Stimulated activated naive CD8-positive, alpha-beta T cell treated with anti-CD3 and anti-CD28 coated beads, Interleukin-15, Interleukin-2, amounts not matched to agents 100 U/mL and 50 U/mL, for 24 hours (primary cell): ENCODE results near the gene EOLA1.
A peak's percentile ranks its signal among the peaks of the same experiment; 100 is the strongest.
"Not testable (repeated sequence)": the region's sequence is repeated elsewhere in the genome, so short reads cannot be mapped to it uniquely, and the experiment has no call there.

Experiments
- ATAC-seq: fragments of 150-1000 bp; cut with Tn5 transposase; one replicate; pipeline ENCODE4 v1.10.0; 2021
- DNase-seq: peaks from one replicate; pipeline ENCODE4 v3.0.0; 2021

Gene EOLA1

GRCh38 chrX:149545545-149546543, 5.0 kb downstream of the EOLA1 start:
- ATAC-seq, DNase-seq: not testable (repeated sequence)

- not testable (repeated sequence) for ATAC-seq, DNase-seq
Observed at GRCh38 chrX:149546962-149547361, 6.2 kb downstream of the EOLA1 start.

- DNase-seq, ATAC-seq: not testable (repeated sequence)
Observed at GRCh38 chrX:149547782-149548181, 7.0 kb downstream of the EOLA1 start.

- DNase-seq, ATAC-seq: not testable (repeated sequence)
Observed at GRCh38 chrX:149549701-149550100, 8.9 kb downstream of the EOLA1 start, which contains the start of gene HSFX3. TSS of gene HSFX3 (minus strand) at chrX:149549924. CDS start at chrX:149549852, 72 bp downstream.

GRCh38 chrX:149550454-149550853, 9.6 kb downstream of the EOLA1 start:
- ATAC-seq: peak; percentile 12
- not testable (repeated sequence) for DNase-seq

- not testable (repeated sequence) for DNase-seq
- ATAC-seq: peak; percentile 70
Observed at GRCh38 chrX:149551245-149551938, 10.6 kb downstream of the EOLA1 start.

- peak; percentile 55 for ATAC-seq
- not testable (repeated sequence) for DNase-seq
Observed at GRCh38 chrX:149551939-149552248, 11.1 kb downstream of the EOLA1 start.

GRCh38 chrX:149555251-149555650, 14.4 kb downstream of the EOLA1 start:
- not testable (repeated sequence) for DNase-seq, ATAC-seq

GRCh38 chrX:149563359-149563758, 22.5 kb downstream of the EOLA1 start:
- no peak for ATAC-seq
- no peak for DNase-seq

GRCh38 chrX:149567621-149568417, 27.0 kb downstream of the EOLA1 start:
- DNase-seq (no peak), ATAC-seq (no peak)

- ATAC-seq (no peak), DNase-seq (no peak)
Observed at GRCh38 chrX:149568701-149569296, 28.0 kb downstream of the EOLA1 start.

- ATAC-seq (no peak), DNase-seq (no peak)
Observed at GRCh38 chrX:149569770-149570169, 29.0 kb downstream of the EOLA1 start.

- DNase-seq: no peak
Observed at GRCh38 chrX:149570668-149571067, 29.9 kb downstream of the EOLA1 start.

GRCh38 chrX:149571770-149572169, 31.0 kb downstream of the EOLA1 start:
- DNase-seq: no peak
- no peak for ATAC-seq

More at GRCh38 chrX:149570668-149571067, 29.9 kb downstream of the EOLA1 start:
- ATAC-seq: no peak

- no peak for ATAC-seq
- no peak for DNase-seq
Observed at GRCh38 chrX:149572743-149573142, 31.9 kb downstream of the EOLA1 start.

- peak; percentile 99 for ATAC-seq
- not testable (repeated sequence) for DNase-seq
Observed at GRCh38 chrX:149573456-149573855, 32.6 kb downstream of the EOLA1 start.

- ATAC-seq, DNase-seq: not testable (repeated sequence)
Observed at GRCh38 chrX:149585631-149586030, 44.8 kb downstream of the EOLA1 start.

GRCh38 chrX:149587359-149587758, 46.5 kb downstream of the EOLA1 start, which contains the start of gene MAGEA9B:
TSS of gene MAGEA9B (minus strand) at chrX:149587459. CDS start at chrX:149583179, 4,280 bp downstream.
- DNase-seq, ATAC-seq: not testable (repeated sequence)

- DNase-seq, ATAC-seq: not testable (repeated sequence)
Observed at GRCh38 chrX:149590993-149591392, 50.2 kb downstream of the EOLA1 start.

GRCh38 chrX:149595214-149595613, 54.4 kb downstream of the EOLA1 start, which contains the start of gene HSFX2:
TSS of gene HSFX2 (minus strand) at chrX:149595314. CDS start at chrX:149594700, 614 bp downstream.
- ATAC-seq, DNase-seq: not testable (repeated sequence)

- DNase-seq, ATAC-seq: not testable (repeated sequence)
Observed at GRCh38 chrX:149595943-149596342, 55.1 kb downstream of the EOLA1 start.
